GM21576 (cell line): Measurements from ENCODE around the gene ADAMTSL1.
"Not testable (repeated sequence)": the region's sequence is repeated elsewhere in the genome, so short reads cannot be mapped to it uniquely, and the experiment has no call there.

Experiments used
- ATAC-seq: cut with Tn5 transposase; IDR thresholded peaks from one replicate; pipeline ENCODE4 v1.9.1; 2021; ENCODE audit warnings: mild to moderate bottlenecking, moderate library complexity; ENCODE audit not compliant: unreplicated experiment

ADAMTSL1 gene

GRCh38 chr9:18837402-18837801, 363.4 kb downstream of the ADAMTSL1 start:
- no peak for ATAC-seq

- ATAC-seq, result no peak
Measured at GRCh38 chr9:18847576-18848275, 373.8 kb downstream of the ADAMTSL1 start.

- ATAC-seq, result no peak
Measured at GRCh38 chr9:18848657-18849056, 374.7 kb downstream of the ADAMTSL1 start.

GRCh38 chr9:18849270-18849669, 375.3 kb downstream of the ADAMTSL1 start:
- no peak for ATAC-seq

GRCh38 chr9:18849890-18850677, 376.1 kb downstream of the ADAMTSL1 start:
- ATAC-seq, result no peak

- no peak for ATAC-seq
Measured at GRCh38 chr9:18851069-18851795, 377.3 kb downstream of the ADAMTSL1 start.

- ATAC-seq, result no peak
Measured at GRCh38 chr9:18855656-18856055, 381.7 kb downstream of the ADAMTSL1 start.

GRCh38 chr9:18857334-18857733, 383.4 kb downstream of the ADAMTSL1 start:
- no peak for ATAC-seq

- no peak for ATAC-seq
Measured at GRCh38 chr9:18857769-18858168, 383.8 kb downstream of the ADAMTSL1 start.

- ATAC-seq, result no peak
Measured at GRCh38 chr9:18861609-18862544, 387.9 kb downstream of the ADAMTSL1 start.

GRCh38 chr9:18863791-18864190, 389.8 kb downstream of the ADAMTSL1 start:
- ATAC-seq, result no peak

- no peak for ATAC-seq
Measured at GRCh38 chr9:18864516-18864915, 390.6 kb downstream of the ADAMTSL1 start.

GRCh38 chr9:18865542-18865941, 391.6 kb downstream of the ADAMTSL1 start:
- no peak for ATAC-seq

GRCh38 chr9:18866121-18866831, 392.3 kb downstream of the ADAMTSL1 start:
- no peak for ATAC-seq

- ATAC-seq, result no peak
Measured at GRCh38 chr9:18869725-18870124, 395.8 kb downstream of the ADAMTSL1 start.

GRCh38 chr9:18874069-18874468, 400.1 kb downstream of the ADAMTSL1 start:
- no peak for ATAC-seq

- not testable (repeated sequence) for ATAC-seq
Measured at GRCh38 chr9:18874990-18875389, 401.0 kb downstream of the ADAMTSL1 start.

- ATAC-seq, result no peak
Measured at GRCh38 chr9:18877984-18878383, 404.0 kb downstream of the ADAMTSL1 start.

- ATAC-seq, result no peak
Measured at GRCh38 chr9:18881758-18882157, 407.8 kb downstream of the ADAMTSL1 start.

- no peak for ATAC-seq
Measured at GRCh38 chr9:18887546-18887945, 413.6 kb downstream of the ADAMTSL1 start.
